Posterior vena cava (tissue), 2 donors: ENCODE data around the gene AMOTL2. TPM values are rescaled to one million over a fixed set of nuclear protein-coding genes. Genes with fewer than 3 reads are reported as not detected.

Experiments
- DNase-seq: peaks from one replicate; pipeline ENCODE4 v3.0.0-alpha.2; 2020; ENCODE audit warnings: low spot score
- intact Hi-C, 2 donors: fragments of 100-400 bp; cut with DNase I; formaldehyde crosslinking; loops; one replicate each; pipeline versions ENCODE4 v1.14.1 to v1.14.2; 2022 to 2023
- microRNA-seq, 2 donors: library from miRNA; unstranded; fragments of <30 nt; microRNA quantifications; one replicate each; pipeline ENCODE4 v1.2.0, GENCODE V29; 2020 to 2021; ENCODE audit warnings: borderline microRNAs expressed in 2 of 2
- total RNA-seq, 2 donors: library from RNA; stranded (reverse); fragmentation: NEBNext Ultra II Directional; extraction: Animal tissue kit (Norgen Biotek cat#: 25700); gene quantifications; one replicate each; pipeline ENCODE4 v1.2.1, GENCODE V29; 2021
- donor health status: DM: yes; HTN: yes; CAD: no.
- donor health status: DM: yes; HTN: yes; CAD: no.

AMOTL2 gene
- total RNA-seq, 2 donors from 2014 or later = 49.9 to 56.5 TPM

- intact Hi-C loops = loop anchor here (2.0 to 5.0 kb wide), 3 partner anchors 60 to 161 kb away; partner anchors contain the start of gene AMOTL2 (in 2 of the 2)
These were observed 62.0 kb downstream of the AMOTL2 start for GRCh38 chr3:134312072-134312872.

GRCh38 chr3:134311693-134312071 is 62.6 kb downstream of the AMOTL2 start:
- intact Hi-C loops = loop anchor here (2.0 to 5.0 kb wide), 3 partner anchors 61 to 161 kb away; partner anchors contain the start of gene AMOTL2 (in 2 of the 2)
- DNase-seq = no peak

More at GRCh38 chr3:134312072-134312872, 62.0 kb downstream of the AMOTL2 start:
- no peak for DNase-seq

GRCh38 chr3:134311265-134311664 is 63.0 kb downstream of the AMOTL2 start:
- DNase-seq = no peak
- intact Hi-C loops = loop anchor here (5.0 kb wide), 2 partner anchors 61 to 161 kb away; partner anchors contain the start of gene AMOTL2 (in 2 of the 2)

- no peak for DNase-seq
- intact Hi-C loops = loop anchor here (5.0 kb wide), 2 partner anchors 62 to 162 kb away; partner anchors contain the start of gene AMOTL2 (in 2 of the 2)
These were observed 64.1 kb downstream of the AMOTL2 start for GRCh38 chr3:134309987-134310700.

- DNase-seq = peak; percentile 93
- intact Hi-C loops = no loop called here
These were observed 65.8 kb downstream of the AMOTL2 start for GRCh38 chr3:134308350-134308891.

- intact Hi-C loops = no loop called here
- DNase-seq = no peak
These were observed 66.8 kb downstream of the AMOTL2 start for GRCh38 chr3:134307425-134307824.

- intact Hi-C loops = no loop called here
- DNase-seq = no peak
These were observed 67.9 kb downstream of the AMOTL2 start for GRCh38 chr3:134306320-134306719.

Small RNAs within 50 kb of the gene (microRNA-seq; reads per million reads assigned to microRNA genes)
- 0 to 1.6 reads per million in 2 donors for gene MIR6827

Other genes with a start within 250 kb of the AMOTL2 start
- gene RYK, start 123.6 kb downstream of the AMOTL2 start, total RNA-seq = 10 to 100 TPM; 55.8 to 82.7 TPM
- gene ANAPC13, start 111.5 kb upstream of the AMOTL2 start, total RNA-seq = 10 to 100 TPM; 33.5 to 43.5 TPM
- gene CEP63, start 111.6 kb upstream of the AMOTL2 start, total RNA-seq = 10 to 100 TPM; 23.1 to 23.8 TPM